Nucleus accumbens (tissue), 56 donors: ENCODE results near the gene TNIK.
"Not testable (repeated sequence)": the region's sequence is repeated elsewhere in the genome, so short reads cannot be mapped to it uniquely, and the experiment has no call there.

ENCODE experiments used
- DNase-seq, 56 donors: peaks; one replicate each; lab custom pipeline; 2025; lab: John Stamatoyannopoulos, UW

Gene TNIK

GRCh38 chr3:171447579-171447891 lies 12.7 kb downstream of the TNIK start:
- not testable (repeated sequence) for DNase-seq

- DNase-seq: peak in 1 of 56 donors; percentile 38
Observed at GRCh38 chr3:171446801-171447578, 13.2 kb downstream of the TNIK start.

GRCh38 chr3:171446301-171446700 lies 13.9 kb downstream of the TNIK start:
- DNase-seq: no peak

- no peak for DNase-seq
Observed at GRCh38 chr3:171445620-171446204, 14.5 kb downstream of the TNIK start.

- no peak for DNase-seq
Observed at GRCh38 chr3:171444001-171444690, 16.1 kb downstream of the TNIK start.

- no peak for DNase-seq
Observed at GRCh38 chr3:171443211-171443957, 16.8 kb downstream of the TNIK start.

GRCh38 chr3:171442184-171442583 lies 18.0 kb downstream of the TNIK start:
- DNase-seq: no peak

GRCh38 chr3:171441381-171441780 lies 18.8 kb downstream of the TNIK start:
- DNase-seq: no peak

- DNase-seq: no peak
Observed at GRCh38 chr3:171439996-171440395, 20.2 kb downstream of the TNIK start.

GRCh38 chr3:171437115-171437756 lies 23.0 kb downstream of the TNIK start:
- no peak for DNase-seq

- no peak for DNase-seq
Observed at GRCh38 chr3:171436380-171436779, 23.8 kb downstream of the TNIK start.

- DNase-seq: no peak
Observed at GRCh38 chr3:171435757-171436156, 24.4 kb downstream of the TNIK start.

- DNase-seq: no peak
Observed at GRCh38 chr3:171435143-171435542, 25.1 kb downstream of the TNIK start.

GRCh38 chr3:171432548-171432947 lies 27.7 kb downstream of the TNIK start:
- no peak for DNase-seq

- no peak for DNase-seq
Observed at GRCh38 chr3:171431550-171431949, 28.7 kb downstream of the TNIK start.

- DNase-seq: no peak
Observed at GRCh38 chr3:171430530-171430929, 29.7 kb downstream of the TNIK start.

- no peak for DNase-seq
Observed at GRCh38 chr3:171429635-171430034, 30.6 kb downstream of the TNIK start.

GRCh38 chr3:171428892-171429291 lies 31.3 kb downstream of the TNIK start:
- DNase-seq: no peak

GRCh38 chr3:171428321-171428787 lies 31.9 kb downstream of the TNIK start:
- DNase-seq: no peak

- DNase-seq: no peak
Observed at GRCh38 chr3:171427771-171428320, 32.4 kb downstream of the TNIK start.
